NOMO-1 treated with dmso at 0.1 percent for 144 hours (cell line): Measurements from ENCODE around the gene DCTN2.

ENCODE experiments used
- DNase-seq: peaks from one replicate; lab custom pipeline; 2025; ENCODE audit not compliant: unreplicated experiment; lab: John Stamatoyannopoulos, UW

Gene DCTN2

GRCh38 chr12:57491393-57492280, 55.4 kb downstream of the DCTN2 start:
- DNase-seq, result no peak

GRCh38 chr12:57490126-57490525, 56.9 kb downstream of the DCTN2 start:
- DNase-seq, result no peak

- no peak for DNase-seq
Measured at GRCh38 chr12:57489157-57489641, 57.8 kb downstream of the DCTN2 start.

- DNase-seq, result no peak
Measured at GRCh38 chr12:57488402-57489156, 58.4 kb downstream of the DCTN2 start.

GRCh38 chr12:57487597-57488401, 59.2 kb downstream of the DCTN2 start, which contains the start of gene MARS1:
Gene MARS1 (plus strand): TSS chr12:57488068. CDS start chr12:57488091, 23 bp downstream.
- peak; percentile 94 for DNase-seq

- no peak for DNase-seq
Measured at GRCh38 chr12:57487055-57487596, 59.9 kb downstream of the DCTN2 start.

GRCh38 chr12:57485695-57486094, 61.3 kb downstream of the DCTN2 start:
- no peak for DNase-seq

- DNase-seq, result no peak
Measured at GRCh38 chr12:57483466-57483865, 63.5 kb downstream of the DCTN2 start.

GRCh38 chr12:57481671-57482070, 65.3 kb downstream of the DCTN2 start:
- DNase-seq, result no peak
